A549 (cell line): ENCODE data around the gene SLC8A1.

Experiments used
- CEBPB ChIP-seq, 2 experiments: fragments of >200 bp in 1 of 2; sonication (Bioruptor Twin) in 1 of 2; formaldehyde crosslinking in 1 of 2; IDR thresholded peaks; 2 replicates each; pipeline ENCODE4 v1.6.1; 2012 to 2016
- CHD4 ChIP-seq: fragments of 200-600 bp; sonication (generic); IDR thresholded peaks from 2 replicates; pipeline ENCODE4 v1.6.1; 2016; ENCODE audit warnings: antibody characterized with exemption, mild to moderate bottlenecking, borderline replicate concordance
- EP300 ChIP-seq, 2 experiments: fragments of >200 bp; sonication (Bioruptor Twin); formaldehyde crosslinking; IDR thresholded peaks; 2 replicates in 1 of 2; 3 replicates in 1 of 2; pipeline ENCODE4 v1.6.1; 2016 to 2017
- POLR2A ChIP-seq: IDR thresholded peaks from 2 replicates; pipeline ENCODE4 v1.6.1; 2012; ENCODE audit warnings: mild to moderate bottlenecking, low read length
- SMC3 ChIP-seq: fragments of >200 bp; sonication (Bioruptor Twin); formaldehyde crosslinking; IDR thresholded peaks from 3 replicates; pipeline ENCODE4 v1.6.1; 2018; ENCODE audit warnings: inconsistent platforms
- TP53 ChIP-seq: fragments of 250-450 bp; sonication (Bioruptor Pico); IDR thresholded peaks from 2 replicates; pipeline ENCODE4 v1.5.0; 2021; ENCODE audit warnings: mild to moderate bottlenecking, moderate library complexity
- TF ChIP-seq, protein P1 (sequence below): fragments of 150-350 bp; IDR thresholded peaks from 2 replicates; pipeline ENCODE4 v1.6.1; 2014; ENCODE audit warnings: low read depth, mild to moderate bottlenecking, low read length

DNA sequence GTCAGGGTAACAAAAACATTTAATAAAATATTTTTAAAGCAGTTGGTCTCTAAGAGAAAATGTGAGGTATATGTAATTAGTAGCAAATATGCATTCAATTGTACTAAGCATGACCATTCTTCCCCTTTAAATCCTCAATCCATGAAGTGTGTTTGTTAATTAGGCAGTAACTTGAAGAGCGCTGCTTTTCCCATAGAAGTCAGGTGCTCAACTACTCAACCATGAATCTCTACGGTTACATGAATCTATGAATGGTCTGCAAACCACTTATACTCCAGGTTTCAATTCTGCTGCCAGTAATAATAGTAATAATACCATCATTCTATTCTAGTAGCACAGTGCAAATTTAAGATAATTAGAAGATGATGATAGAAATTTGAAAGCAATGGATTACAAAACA is 55.8 kb downstream of the SLC8A1 start:
- TF ChIP-seq CEBPB (IDR thresholded peaks at IDR 0.05) (no peak), CHD4 (no peak), EP300 (IDR thresholded peaks at IDR 0.05) (no peak), POLR2A (no peak), TP53 (no peak), SMC3 (no peak)
- TF ChIP-seq, protein P1, sequence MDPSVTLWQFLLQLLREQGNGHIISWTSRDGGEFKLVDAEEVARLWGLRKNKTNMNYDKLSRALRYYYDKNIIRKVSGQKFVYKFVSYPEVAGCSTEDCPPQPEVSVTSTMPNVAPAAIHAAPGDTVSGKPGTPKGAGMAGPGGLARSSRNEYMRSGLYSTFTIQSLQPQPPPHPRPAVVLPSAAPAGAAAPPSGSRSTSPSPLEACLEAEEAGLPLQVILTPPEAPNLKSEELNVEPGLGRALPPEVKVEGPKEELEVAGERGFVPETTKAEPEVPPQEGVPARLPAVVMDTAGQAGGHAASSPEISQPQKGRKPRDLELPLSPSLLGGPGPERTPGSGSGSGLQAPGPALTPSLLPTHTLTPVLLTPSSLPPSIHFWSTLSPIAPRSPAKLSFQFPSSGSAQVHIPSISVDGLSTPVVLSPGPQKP: no peak
